ENCODE data around the gene ETV3. TPM values are rescaled to one million over a fixed set of nuclear protein-coding genes. Genes with fewer than 3 reads are reported as not detected.

Gene ETV3
- total and polyA plus RNA-seq, 7 donors, result 5.5 to 22.7 (median 16.3) TPM

- WGBS, 3 donors, result 53 to 56% (median 54%) methylated on average over 14 of the region's 14 CpGs
- Histone ChIP-seq H3K27me3 (ENCODE audit: insufficient read depth in 3 of 3, low read length in 2 of 3) (peaks cover 0 to 41% (median 15%) of the 10 kb centered on the region in 3 donors), H3K36me3 (ENCODE audit: insufficient read depth in 1 of 2, low read depth in 1 of 2) (no peaks in the 10 kb centered on the region), H3K4me1 (no peaks in the 10 kb centered on the region), H3K4me3 (no peak overlapping the region), H3K27ac (no peak overlapping the region), H3K9me3 (no peaks in the 10 kb centered on the region)
- ATAC-seq (no peak), DNase-seq (no peak)
- intact Hi-C loops (cut with DNase I), result no loop called here
- TF ChIP-seq CTCF (IDR thresholded peaks at IDR 0.05), result no peak
Observed at GRCh38 chr1:157105298-157105987, 32.8 kb downstream of the ETV3 start.

DNA sequence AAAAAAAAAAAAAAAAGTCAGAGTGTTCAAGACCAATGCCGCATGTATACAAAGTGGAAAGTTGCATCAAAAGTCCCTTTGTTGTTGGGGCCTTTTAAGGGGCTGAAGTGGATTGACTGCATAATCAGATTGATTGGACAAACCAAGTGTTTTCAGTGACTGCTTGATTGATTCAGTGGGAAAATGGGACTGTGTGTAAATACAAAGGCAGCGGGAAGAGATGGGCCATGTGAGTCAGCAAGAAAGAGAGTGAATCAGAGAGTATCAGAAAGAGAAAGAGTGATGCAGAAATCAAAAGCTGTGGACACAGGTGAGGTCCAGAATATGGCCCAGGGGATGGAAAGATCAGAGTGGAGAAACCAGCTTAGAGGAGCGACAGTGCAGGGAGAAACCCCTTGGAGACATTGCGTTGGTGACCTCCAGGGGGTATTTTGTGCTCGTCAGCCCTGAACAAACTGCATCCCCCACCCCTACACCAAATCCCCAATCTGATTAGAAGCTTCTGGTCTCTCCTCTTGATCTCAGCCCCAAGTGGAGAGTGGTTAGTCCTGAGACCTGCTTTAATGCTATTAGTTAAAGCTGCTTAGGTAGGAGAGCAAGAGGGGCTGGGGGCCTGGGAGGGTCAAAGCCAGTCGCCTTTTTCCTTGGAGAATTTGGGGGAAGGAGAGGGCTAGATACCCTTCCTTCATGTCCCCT is 33.4 kb downstream of the ETV3 start:
- Histone ChIP-seq H3K4me1 (no peaks in the 10 kb centered on the region), H3K27ac (no peak overlapping the region), H3K27me3 (ENCODE audit: insufficient read depth in 3 of 3, low read length in 2 of 3) (peaks cover 0 to 38% (median 15%) of the 10 kb centered on the region in 3 donors), H3K36me3 (ENCODE audit: insufficient read depth in 1 of 2, low read depth in 1 of 2) (no peaks in the 10 kb centered on the region), H3K4me3 (no peak overlapping the region), H3K9me3 (no peaks in the 10 kb centered on the region)
- ATAC-seq (no peak), DNase-seq (no peak)
- TF ChIP-seq CTCF (IDR thresholded peaks at IDR 0.05), result no peak
- WGBS, 3 donors, result 70 to 71% (median 71%) methylated on average over 6 of the region's 6 CpGs
- intact Hi-C loops (cut with DNase I), result no loop called here

DNA sequence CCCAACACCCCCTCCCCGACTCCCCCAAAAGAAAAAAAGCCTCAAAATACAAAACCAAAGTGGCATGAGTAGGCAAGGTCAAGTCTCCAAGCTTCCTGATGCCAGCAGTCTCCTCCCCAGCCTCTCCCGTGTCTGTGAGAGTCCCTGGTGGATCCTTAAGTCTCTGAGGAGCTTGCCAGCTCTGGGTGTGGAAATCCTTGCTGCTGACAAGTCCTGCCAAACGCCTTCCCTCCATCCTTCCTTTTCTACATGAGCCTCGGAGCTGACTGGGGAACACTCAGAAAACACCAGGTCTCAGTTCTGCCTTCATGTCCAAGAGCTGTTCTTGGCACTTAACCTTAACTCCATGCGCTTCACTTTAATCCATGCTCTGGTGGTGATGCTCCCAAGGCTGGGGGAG is 34.9 kb downstream of the ETV3 start:
- Histone ChIP-seq H3K9me3 (no peaks in the 10 kb centered on the region), H3K27me3 (ENCODE audit: insufficient read depth in 3 of 3, low read length in 2 of 3) (peaks cover 0 to 26% (median 13%) of the 10 kb centered on the region in 3 donors), H3K27ac (no peak overlapping the region), H3K36me3 (ENCODE audit: insufficient read depth in 1 of 2, low read depth in 1 of 2) (no peaks in the 10 kb centered on the region), H3K4me3 (no peak overlapping the region), H3K4me1 (no peaks in the 10 kb centered on the region)
- ATAC-seq (no peak), DNase-seq (no peak)
- intact Hi-C loops (cut with DNase I), result no loop called here
- WGBS, 3 donors, result 54 to 69% (median 66%) methylated on average over 5 of the region's 5 CpGs
- TF ChIP-seq CTCF (IDR thresholded peaks at IDR 0.05), result no peak

DNA sequence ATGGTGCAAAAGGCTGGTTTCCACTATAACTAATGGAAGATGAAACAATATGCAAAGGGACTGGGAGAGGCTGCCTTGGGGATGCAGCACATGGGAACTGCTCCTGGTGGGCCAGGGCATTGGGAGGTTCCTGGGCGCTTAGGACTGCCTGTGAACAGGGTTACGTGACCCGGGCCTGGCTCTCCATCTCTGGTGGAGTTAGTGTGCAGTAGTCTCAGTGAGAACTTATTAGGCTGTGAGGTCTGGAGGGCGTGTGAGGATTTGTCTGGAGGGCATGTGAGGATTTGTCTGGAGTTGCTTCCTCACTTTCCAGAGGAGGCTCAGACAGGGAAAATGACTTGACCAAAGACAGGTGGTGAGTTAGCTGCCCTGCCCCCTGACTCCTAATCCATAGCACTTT is 37.0 kb downstream of the ETV3 start:
- no peak for DNase-seq
- H3K4me1 ChIP-seq, result no peaks in the 10 kb centered on the region
- no peak for ATAC-seq
- H3K4me3 ChIP-seq, result no peak overlapping the region
- H3K36me3 ChIP-seq (ENCODE audit: insufficient read depth in 1 of 2, low read depth in 1 of 2), result no peaks in the 10 kb centered on the region
- intact Hi-C loops (cut with DNase I), result no loop called here
- no peak overlapping the region for H3K27ac ChIP-seq
- no peak for TF ChIP-seq CTCF (IDR thresholded peaks at IDR 0.05)
- H3K9me3 ChIP-seq, result no peaks in the 10 kb centered on the region
- 77 to 95% (median 85%) methylated on average over 4 of the region's 4 CpGs for WGBS, 3 donors
- H3K27me3 ChIP-seq (ENCODE audit: insufficient read depth in 3 of 3, low read length in 2 of 3), result peaks cover 0 to 12% (median 3%) of the 10 kb centered on the region in 3 donors
